SJCRH30 (cell line): ENCODE measurements around the gene KIF20A. TPM values are rescaled to one million over a fixed set of nuclear protein-coding genes. Genes with fewer than 3 reads are reported as not detected.

ENCODE experiments used
- DNase-seq, 2 experiments: peaks; one replicate each; pipeline ENCODE4 v3.0.0-alpha.2; 2015 to 2020
- H3K27ac ChIP-seq: fragments of 250-450 bp; sonication (Bioruptor Pico); 2 replicates; pipeline ENCODE4 v1.5.1; 2020; ENCODE audit warnings: mild to moderate bottlenecking, moderate library complexity
- H3K27me3 ChIP-seq: fragments of 250-450 bp; sonication (Bioruptor Pico); 2 replicates; pipeline ENCODE4 v1.5.1; 2020; ENCODE audit warnings: mild to moderate bottlenecking, moderate library complexity
- H3K36me3 ChIP-seq: fragments of 250-450 bp; sonication (Bioruptor Pico); 2 replicates; pipeline ENCODE4 v1.5.1; 2020; ENCODE audit warnings: mild to moderate bottlenecking, moderate library complexity
- H3K4me1 ChIP-seq: fragments of 250-450 bp; sonication (Bioruptor Pico); 2 replicates; pipeline ENCODE4 v1.5.1; 2020; ENCODE audit warnings: mild to moderate bottlenecking, moderate library complexity
- H3K4me3 ChIP-seq: fragments of 250-450 bp; sonication (Bioruptor Pico); 2 replicates; pipeline ENCODE4 v1.5.1; 2020; ENCODE audit warnings: mild to moderate bottlenecking, moderate library complexity
- H3K9me3 ChIP-seq: fragments of 250-450 bp; sonication (Bioruptor Pico); replicated peaks from 2 replicates; pipeline ENCODE4 v1.5.1; 2020; ENCODE audit warnings: mild to moderate bottlenecking, moderate library complexity
- total RNA-seq: library from RNA; depleted of rRNA; stranded (reverse); fragments of >200 nt; shearing (Covaris generic); gene quantifications from 2 replicates; pipeline ENCODE4 v1.2.3, GENCODE V29; 2014; rRNA removed

KIF20A gene
- total RNA-seq, 1 experiment from 2014 or later, result 91.9 TPM

GRCh38 chr5:138223532-138223931 is 44.6 kb downstream of the KIF20A start:
- Histone ChIP-seq H3K27ac (no peak overlapping the region), H3K36me3 (no peaks in the 10 kb centered on the region), H3K9me3 (peaks cover 4% of the 10 kb centered on the region; the same call in 1 of the 2 replicates), H3K27me3 (no peaks in the 10 kb centered on the region), H3K4me3 (no peak overlapping the region), H3K4me1 (no peaks in the 10 kb centered on the region)
- no peak for DNase-seq

GRCh38 chr5:138224712-138225111 is 45.8 kb downstream of the KIF20A start:
- Histone ChIP-seq H3K4me3 (no peak overlapping the region), H3K27me3 (no peaks in the 10 kb centered on the region), H3K4me1 (no peaks in the 10 kb centered on the region; the same call in 1 of the 2 replicates), H3K27ac (no peak overlapping the region), H3K36me3 (no peaks in the 10 kb centered on the region), H3K9me3 (peaks cover 4% of the 10 kb centered on the region; the same call in 1 of the 2 replicates)
- DNase-seq, result no peak

GRCh38 chr5:138226910-138227309 is 48.0 kb downstream of the KIF20A start:
- no peak overlapping the region for H3K27ac ChIP-seq
- H3K4me3 ChIP-seq, result no peak overlapping the region
- no peak for DNase-seq
- no peaks in the 10 kb centered on the region for H3K36me3 ChIP-seq
- peaks cover 4% of the 10 kb centered on the region; the same call in 1 of the 2 replicates for H3K9me3 ChIP-seq
- no peaks in the 10 kb centered on the region for H3K27me3 ChIP-seq
- peaks cover 10% of the 10 kb centered on the region for H3K4me1 ChIP-seq

GRCh38 chr5:138229387-138229786 is 50.5 kb downstream of the KIF20A start:
- DNase-seq, result no peak
- no peak overlapping the region for H3K27ac ChIP-seq
- H3K4me3 ChIP-seq, result no peak overlapping the region

GRCh38 chr5:138230261-138230660 is 51.3 kb downstream of the KIF20A start:
- peaks cover 4% of the 10 kb centered on the region; the same call in 1 of the 2 replicates for H3K9me3 ChIP-seq
- H3K4me3 ChIP-seq, result no peak overlapping the region
- H3K27me3 ChIP-seq, result no peaks in the 10 kb centered on the region
- H3K36me3 ChIP-seq, result no peaks in the 10 kb centered on the region
- DNase-seq, result peak; percentile 55 to 60
- H3K4me1 ChIP-seq, result peaks cover 10% of the 10 kb centered on the region
- H3K27ac ChIP-seq, result no peak overlapping the region

More at GRCh38 chr5:138229387-138229786, 50.5 kb downstream of the KIF20A start:
- no peaks in the 10 kb centered on the region for H3K27me3 ChIP-seq
- no peaks in the 10 kb centered on the region for H3K36me3 ChIP-seq
- H3K4me1 ChIP-seq, result peaks cover 10% of the 10 kb centered on the region
- peaks cover 4% of the 10 kb centered on the region; the same call in 1 of the 2 replicates for H3K9me3 ChIP-seq

GRCh38 chr5:138230981-138231589 is 52.2 kb downstream of the KIF20A start:
- peak; percentile 59 to 70 for DNase-seq
- no peak overlapping the region for H3K4me3 ChIP-seq
- no peak overlapping the region for H3K27ac ChIP-seq

GRCh38 chr5:138233280-138233679 is 54.4 kb downstream of the KIF20A start:
- Histone ChIP-seq H3K36me3 (no peaks in the 10 kb centered on the region), H3K4me3 (no peak overlapping the region), H3K27ac (no peak overlapping the region), H3K27me3 (no peaks in the 10 kb centered on the region), H3K9me3 (no peaks in the 10 kb centered on the region), H3K4me1 (peaks cover 10% of the 10 kb centered on the region)
- no peak for DNase-seq

More at GRCh38 chr5:138230981-138231589, 52.2 kb downstream of the KIF20A start:
- H3K4me1 ChIP-seq, result peaks cover 10% of the 10 kb centered on the region
- H3K36me3 ChIP-seq, result no peaks in the 10 kb centered on the region
- no peaks in the 10 kb centered on the region for H3K9me3 ChIP-seq
- H3K27me3 ChIP-seq, result no peaks in the 10 kb centered on the region

GRCh38 chr5:138234651-138235050 is 55.7 kb downstream of the KIF20A start:
- peaks cover 10% of the 10 kb centered on the region for H3K4me1 ChIP-seq
- DNase-seq, result no peak
- H3K27me3 ChIP-seq, result no peaks in the 10 kb centered on the region
- H3K36me3 ChIP-seq, result no peaks in the 10 kb centered on the region
- H3K9me3 ChIP-seq, result no peaks in the 10 kb centered on the region
- no peak overlapping the region for H3K27ac ChIP-seq
- H3K4me3 ChIP-seq, result no peak overlapping the region

Other genes starting within 250 kb of the KIF20A start
- gene FAM13B, start 146.0 kb upstream of the KIF20A start, total RNA-seq, result 18.5 and 22.1 TPM in 2 replicates
- not detected in 2 replicates for gene WNT8A, start 95.1 kb upstream of the KIF20A start, total RNA-seq
- gene NME5, start 39.7 kb upstream of the KIF20A start, total RNA-seq, result not detected in 2 replicates
- 75.2 and 85.5 TPM in 2 replicates for gene BRD8, start 482 bp upstream of the KIF20A start, total RNA-seq
- 73.5 and 74.3 TPM in 2 replicates for gene CDC23, start 34.2 kb downstream of the KIF20A start, total RNA-seq
- 0.15 TPM in 1 of 2 replicates, not detected in the other for gene GFRA3, start 95.5 kb downstream of the KIF20A start, total RNA-seq
- gene CDC25C, start 152.7 kb downstream of the KIF20A start, total RNA-seq, result 29.5 and 36.3 TPM in 2 replicates
- gene FAM53C, start 159.2 kb downstream of the KIF20A start, total RNA-seq, result 40.3 and 40.5 TPM in 2 replicates
- 73.0 and 75.2 TPM in 2 replicates for gene KDM3B, start 173.6 kb downstream of the KIF20A start, total RNA-seq